Measurements from ENCODE around the gene NSF. TPM values are rescaled to one million over a fixed set of nuclear protein-coding genes. Genes with fewer than 3 reads are reported as not detected.
A peak's percentile ranks its signal among the peaks of the same experiment; 100 is the strongest.

The NSF gene
- polyA plus RNA-seq, 1 experiment, result 86.2 TPM

DNA sequence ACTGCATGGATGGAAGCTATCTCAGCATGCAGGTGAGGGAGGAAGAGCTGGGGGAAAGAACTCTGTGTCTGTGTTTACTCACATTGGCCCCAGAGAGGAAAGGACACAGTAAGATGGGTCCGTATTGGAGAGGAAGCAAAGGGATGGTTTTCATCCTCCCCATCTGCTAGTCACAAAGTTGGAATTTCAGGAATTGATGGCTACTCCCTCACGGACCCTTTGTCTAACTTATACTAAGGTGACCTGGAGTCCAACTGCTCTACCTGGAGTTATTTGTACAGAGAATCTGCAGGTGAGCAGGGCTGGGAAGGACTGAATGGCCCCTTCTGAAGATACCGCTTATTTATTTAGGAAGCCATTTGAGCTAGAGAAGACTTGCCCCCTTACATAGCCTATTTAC is 172.9 kb downstream of the NSF start:
- ChIA-PET CTCF (no interaction called here), POLR2A (interaction anchor here (0.7 to 1.1 kb wide), 4 partner anchors 12 to 976 kb away, joined by 3 to 7 read pairs (median 6); no protein-coding TSS in a partner anchor)
- TF ChIP-seq, protein P1, sequence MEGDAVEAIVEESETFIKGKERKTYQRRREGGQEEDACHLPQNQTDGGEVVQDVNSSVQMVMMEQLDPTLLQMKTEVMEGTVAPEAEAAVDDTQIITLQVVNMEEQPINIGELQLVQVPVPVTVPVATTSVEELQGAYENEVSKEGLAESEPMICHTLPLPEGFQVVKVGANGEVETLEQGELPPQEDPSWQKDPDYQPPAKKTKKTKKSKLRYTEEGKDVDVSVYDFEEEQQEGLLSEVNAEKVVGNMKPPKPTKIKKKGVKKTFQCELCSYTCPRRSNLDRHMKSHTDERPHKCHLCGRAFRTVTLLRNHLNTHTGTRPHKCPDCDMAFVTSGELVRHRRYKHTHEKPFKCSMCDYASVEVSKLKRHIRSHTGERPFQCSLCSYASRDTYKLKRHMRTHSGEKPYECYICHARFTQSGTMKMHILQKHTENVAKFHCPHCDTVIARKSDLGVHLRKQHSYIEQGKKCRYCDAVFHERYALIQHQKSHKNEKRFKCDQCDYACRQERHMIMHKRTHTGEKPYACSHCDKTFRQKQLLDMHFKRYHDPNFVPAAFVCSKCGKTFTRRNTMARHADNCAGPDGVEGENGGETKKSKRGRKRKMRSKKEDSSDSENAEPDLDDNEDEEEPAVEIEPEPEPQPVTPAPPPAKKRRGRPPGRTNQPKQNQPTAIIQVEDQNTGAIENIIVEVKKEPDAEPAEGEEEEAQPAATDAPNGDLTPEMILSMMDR (IDR thresholded peaks at IDR 0.05; ENCODE audit: low read depth, low read length), result no peak
- Histone ChIP-seq H3K27me3 (ENCODE audit: control insufficient read depth, insufficient read depth, low read length) (no peaks in the 10 kb centered on the region), H3K4me3 (ENCODE audit: low read depth, low read length) (no peak overlapping the region), H3K9me3 (ENCODE audit: control insufficient read depth, insufficient read depth, low read length) (peaks cover 7% of the 10 kb centered on the region; the same call in 1 of the 2 replicates), H3K27ac (ENCODE audit: low read depth, low read length) (no peak overlapping the region)
- no peak for DNase-seq (ENCODE audit: low read depth, low spot score)

DNA sequence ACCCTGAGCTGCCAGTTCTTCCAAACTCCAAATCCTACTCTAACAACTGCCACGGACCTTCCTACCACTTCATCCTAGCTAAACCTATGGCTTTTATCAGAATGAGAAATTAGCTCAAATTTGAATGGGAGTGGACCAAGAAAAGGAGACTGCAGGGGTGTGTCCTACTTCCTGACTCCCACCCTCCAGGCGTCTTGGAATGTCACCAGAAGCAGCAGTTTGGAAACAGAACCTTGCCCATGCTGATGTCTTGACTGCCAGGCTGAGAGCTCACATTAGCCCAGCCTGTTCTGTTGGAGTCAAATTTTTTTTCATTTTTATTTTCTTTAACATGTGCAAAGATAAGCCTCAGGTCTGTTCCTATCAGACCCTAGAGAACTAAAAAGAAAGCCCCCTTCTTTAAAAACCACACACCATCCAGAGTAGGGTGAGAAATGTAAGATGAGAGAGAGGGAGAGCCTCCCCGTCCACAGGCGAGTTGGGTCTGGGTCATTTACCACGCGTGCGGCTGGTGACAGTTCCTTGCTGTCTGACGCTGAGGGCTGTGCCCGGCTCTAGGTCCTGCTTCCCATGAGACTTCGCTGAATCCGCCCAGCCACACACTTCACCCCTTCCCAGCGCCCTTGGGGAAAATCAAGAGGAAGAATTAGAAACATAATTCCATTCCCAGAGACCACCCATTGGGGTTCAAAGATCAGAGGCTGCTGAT is 173.7 kb downstream of the NSF start:
- H3K27me3 ChIP-seq (ENCODE audit: control insufficient read depth, insufficient read depth, low read length), result no peaks in the 10 kb centered on the region
- CTCF ChIA-PET, result no interaction called here
- TF ChIP-seq, protein P1 (IDR thresholded peaks at IDR 0.05; ENCODE audit: low read depth, low read length), result no peak
- no peak overlapping the region for H3K4me3 ChIP-seq (ENCODE audit: low read depth, low read length)
- no peak for DNase-seq (ENCODE audit: low read depth, low spot score)
- H3K27ac ChIP-seq (ENCODE audit: low read depth, low read length), result peak overlapping the region; percentile 39
- POLR2A ChIA-PET, result interaction anchor here (0.7 to 1.1 kb wide), 3 partner anchors 11 to 977 kb away, joined by 3 to 7 read pairs (median 6); no protein-coding TSS in a partner anchor
- H3K9me3 ChIP-seq (ENCODE audit: control insufficient read depth, insufficient read depth, low read length), result peaks cover 7% of the 10 kb centered on the region; the same call in 1 of the 2 replicates

DNA sequence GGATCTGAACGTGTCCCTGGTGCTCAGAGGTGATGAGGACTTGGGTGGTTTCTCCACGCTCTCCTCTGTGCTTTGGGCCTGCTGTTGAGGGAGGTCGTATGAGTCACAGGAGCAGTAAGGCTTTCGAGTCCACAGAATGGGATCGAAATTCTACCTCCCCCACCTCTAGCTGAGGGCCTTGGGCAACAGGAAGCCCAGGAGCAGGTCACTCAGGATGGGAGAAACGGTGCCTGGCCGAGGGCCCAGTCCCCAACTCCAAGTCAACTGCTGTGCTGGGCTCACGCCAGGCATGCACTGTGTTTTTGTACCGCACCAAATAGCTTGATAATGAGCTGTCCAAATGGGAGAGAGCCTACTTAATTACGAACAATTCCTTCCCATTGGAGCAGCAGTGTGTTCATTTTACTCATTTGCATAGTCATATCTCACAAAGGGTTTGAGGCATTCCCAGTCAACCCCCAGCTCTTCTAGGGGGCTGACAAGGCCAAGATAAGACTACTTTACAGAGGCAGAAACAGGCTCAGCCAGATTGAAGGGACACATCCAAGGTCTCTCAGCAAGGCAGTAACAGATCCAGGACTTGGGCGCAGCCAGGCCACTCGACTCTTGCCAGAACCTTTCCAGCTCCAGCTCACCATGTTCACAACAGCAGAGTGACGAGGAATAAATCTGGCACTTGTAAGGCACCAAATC is 174.4 kb downstream of the NSF start:
- POLR2A ChIA-PET, result no interaction called here
- DNase-seq (ENCODE audit: low read depth, low spot score), result peak; percentile 27
- peak overlapping the region; percentile 39 for H3K27ac ChIP-seq (ENCODE audit: low read depth, low read length)
- H3K4me3 ChIP-seq (ENCODE audit: low read depth, low read length), result no peak overlapping the region
- H3K9me3 ChIP-seq (ENCODE audit: control insufficient read depth, insufficient read depth, low read length), result peaks cover 7% of the 10 kb centered on the region; the same call in 1 of the 2 replicates
- CTCF ChIA-PET, result no interaction called here
- no peaks in the 10 kb centered on the region for H3K27me3 ChIP-seq (ENCODE audit: control insufficient read depth, insufficient read depth, low read length)
- TF ChIP-seq, protein P1 (IDR thresholded peaks at IDR 0.05; ENCODE audit: low read depth, low read length), result no peak

GRCh38 chr17:46765453-46765852 is 175.0 kb downstream of the NSF start:
- no peak for DNase-seq (ENCODE audit: low read depth, low spot score)
- peak overlapping the region; percentile 11 for H3K27ac ChIP-seq (ENCODE audit: low read depth, low read length)
- TF ChIP-seq, protein P1 (IDR thresholded peaks at IDR 0.05; ENCODE audit: low read depth, low read length), result no peak
- no peaks in the 10 kb centered on the region for H3K27me3 ChIP-seq (ENCODE audit: control insufficient read depth, insufficient read depth, low read length)
- ChIA-PET POLR2A (no interaction called here), CTCF (no interaction called here)
- H3K4me3 ChIP-seq (ENCODE audit: low read depth, low read length), result no peak overlapping the region
- H3K9me3 ChIP-seq (ENCODE audit: control insufficient read depth, insufficient read depth, low read length), result peaks cover 7% of the 10 kb centered on the region; the same call in 1 of the 2 replicates

Data from AG04450 (cell line).